Endothelial cell of umbilical vein (primary cell): ENCODE data around the gene AADACL4. TPM values are rescaled to one million over a fixed set of nuclear protein-coding genes. Genes with fewer than 3 reads are reported as not detected.

ENCODE experiments used
- BruUV-seq: library from RNA; stranded (reverse); fragments of 400-500 nt; replicated peaks from 2 replicates; lab custom pipeline; 2021; lab: Mats Ljungman, UMichigan
- CTCF ChIA-PET: fragments of 300-600, 350-600 bp; sonication (Branson Sonifier 250); formaldehyde crosslinking; loops from one replicate; lab custom pipeline; 2021; ENCODE audit warnings: antibody characterized with exemption, inconsistent platforms; lab: Charles Lee
- POLR2A ChIA-PET: fragments of 300-600, 350-600 bp; sonication (Branson Sonifier 250); formaldehyde crosslinking; loops from one replicate; lab custom pipeline; 2021; ENCODE audit warnings: antibody characterized with exemption, inconsistent platforms; lab: Charles Lee
- DNase-seq: peaks from one replicate; pipeline ENCODE4 v3.0.0-alpha.2; 2011; ENCODE audit warnings: low read depth, low spot score
- FAIRE-seq: peaks from 2 replicates; lab custom pipeline; 2011; peaks lifted over from hg19 to GRCh38; lab: Jason Lieb, UNC
- H2AFZ ChIP-seq: 2 replicates; pipeline ENCODE4 v1.6.0; 2012; ENCODE audit warnings: low read depth, low read length, control low read depth, inconsistent platforms
- H3K27ac ChIP-seq: 2 replicates; pipeline ENCODE4 v1.5.1; 2011; ENCODE audit warnings: low read depth, mild to moderate bottlenecking, control low read depth, low read length, moderate library complexity; ENCODE audit not compliant: insufficient read depth
- H3K27me3 ChIP-seq, 2 experiments: 2 replicates each; pipeline versions ENCODE4 v1.6.0 to v1.6.1; 2011; ENCODE audit warnings: low read length in 2 of 2, mixed read lengths in 1 of 2; ENCODE audit not compliant: control insufficient read depth in 2 of 2, insufficient read depth in 2 of 2
- H3K36me3 ChIP-seq, 2 experiments: 2 replicates in 1 of 2; 3 replicates in 1 of 2; pipeline ENCODE4 v1.5.1; 2011; ENCODE audit warnings: low read length in 2 of 2, mild to moderate bottlenecking in 1 of 2, moderate library complexity in 1 of 2; ENCODE audit not compliant: control insufficient read depth in 2 of 2, insufficient read depth in 2 of 2; ENCODE audit errors: extremely low read depth in 1 of 2
- H3K4me1 ChIP-seq: 3 replicates; pipeline ENCODE4 v1.5.1; 2011; ENCODE audit warnings: mild to moderate bottlenecking, low read length; ENCODE audit not compliant: control insufficient read depth, insufficient read depth; ENCODE audit errors: extremely low read depth
- H3K4me2 ChIP-seq: 2 replicates; pipeline ENCODE4 v1.6.1; 2011; ENCODE audit warnings: low read length, control low read depth, mixed read lengths; ENCODE audit not compliant: insufficient read depth
- H3K4me3 ChIP-seq, 3 experiments: fragments of 200-600 bp in 1 of 3; sonication (generic), shearing (Covaris generic) in 1 of 3; replicated peaks in 1 of 3; 2 replicates each; pipeline ENCODE4 v1.5.1; 2011 to 2016; ENCODE audit warnings: control low read depth in 3 of 3, low read length in 3 of 3, mild to moderate bottlenecking in 2 of 3, inconsistent platforms in 1 of 3, low read depth in 1 of 3, moderate library complexity in 1 of 3; ENCODE audit not compliant: insufficient read depth in 1 of 3
- H3K79me2 ChIP-seq: 2 replicates; pipeline ENCODE4 v1.6.0; 2012; ENCODE audit warnings: low read length, inconsistent platforms; ENCODE audit not compliant: control insufficient read depth, insufficient read depth
- H3K9ac ChIP-seq: replicated peaks from 2 replicates; pipeline ENCODE3; 2011; ENCODE audit warnings: low read length, control low read depth; ENCODE audit not compliant: insufficient read depth; ENCODE audit errors: extremely low read depth
- H3K9me1 ChIP-seq: replicated peaks from 3 replicates; pipeline ENCODE4 v1.6.0; 2011; ENCODE audit warnings: mild to moderate bottlenecking, low read length; ENCODE audit not compliant: control insufficient read depth, insufficient read depth; ENCODE audit errors: extremely low read depth
- H3K9me3 ChIP-seq: replicated peaks from 2 replicates; pipeline ENCODE4 v1.5.1; 2012; ENCODE audit warnings: low read length, inconsistent platforms; ENCODE audit not compliant: control insufficient read depth, insufficient read depth
- H4K20me1 ChIP-seq: replicated peaks from 2 replicates; pipeline ENCODE3; 2011; ENCODE audit warnings: mild to moderate bottlenecking, low read length; ENCODE audit not compliant: control insufficient read depth, insufficient read depth; ENCODE audit errors: extremely low read depth
- CTCF ChIP-seq, 2 donors: IDR thresholded peaks; 1 replicate in 1 of 2; 2 replicates in 1 of 2; pipeline ENCODE4 v1.5.1; 2011; ENCODE audit warnings: low read length in 2 of 2, mild to moderate bottlenecking in 2 of 2, moderate library complexity in 2 of 2, control low read depth in 1 of 2, inconsistent platforms in 1 of 2, low read depth in 1 of 2; ENCODE audit not compliant: insufficient read depth in 1 of 2; ENCODE audit errors: extremely low read depth in 1 of 2
- EZH2 ChIP-seq: IDR thresholded peaks from 2 replicates; pipeline ENCODE4 v1.6.1; 2012; ENCODE audit warnings: borderline replicate concordance, low read depth, mild to moderate bottlenecking, moderate library complexity, low read length, inconsistent platforms; ENCODE audit not compliant: severe bottlenecking
- FOS ChIP-seq: IDR thresholded peaks from 2 replicates; pipeline ENCODE4 v1.6.1; 2011; ENCODE audit warnings: mild to moderate bottlenecking, low read length, moderate library complexity, borderline replicate concordance; ENCODE audit not compliant: insufficient read depth
- GATA2 ChIP-seq: IDR thresholded peaks from 2 replicates; pipeline ENCODE4 v1.7.0; 2011; ENCODE audit warnings: low read depth, mild to moderate bottlenecking, moderate library complexity, mixed read lengths, low read length; ENCODE audit not compliant: insufficient read length, insufficient read depth
- JUN ChIP-seq: IDR thresholded peaks from 2 replicates; pipeline ENCODE4 v1.6.1; 2011; ENCODE audit warnings: borderline replicate concordance, low read depth; ENCODE audit not compliant: insufficient read length, insufficient read depth
- MAX ChIP-seq: IDR thresholded peaks from 2 replicates; pipeline ENCODE4 v1.6.1; 2011; ENCODE audit not compliant: insufficient read depth, insufficient read length
- MYC ChIP-seq: IDR thresholded peaks from one replicate; pipeline ENCODE4 v1.6.1; 2011; ENCODE audit warnings: mild to moderate bottlenecking, low read depth, low read length
- POLR2A ChIP-seq: IDR thresholded peaks from 2 replicates; pipeline ENCODE4 v1.6.1; 2012; ENCODE audit warnings: low read depth, mild to moderate bottlenecking, control low read depth, low read length
- POLR2AphosphoS5 ChIP-seq: IDR thresholded peaks from 2 replicates; pipeline ENCODE4 v1.6.1; 2012; ENCODE audit warnings: low read depth, mild to moderate bottlenecking, control low read depth, low read length, moderate library complexity; ENCODE audit not compliant: insufficient read depth
- dilution Hi-C: fragments of 300-500 bp; cut with MboI; formaldehyde crosslinking; loops from one replicate; pipeline ENCODE4 v1.15.0; 2019; ENCODE audit warnings: low sequenced_read_pairs; ENCODE audit not compliant: extremely low pct_ligation_motif_present
- intact Hi-C: fragments of 100-400 bp; cut with micrococcal nuclease; formaldehyde crosslinking; loops from one replicate; pipeline ENCODE4 v1.10.0; 2022
- polyA plus RNA-seq, 4 experiments: library from polyadenylated mRNA; depleted of rRNA in 3 of 4; stranded (reverse) in 3 of 4; unstranded in 1 of 4; fragments of >200 nt; gene quantifications; 2 replicates each; pipeline versions ENCODE4 v1.2.1 to v1.2.3, GENCODE V29; 2011 to 2012; ENCODE audit warnings: missing spikeins in 1 of 4
- total RNA-seq: library from RNA; stranded (reverse); gene quantifications from 2 replicates; pipeline ENCODE4 v1.2.3, GENCODE V29; 2021

AADACL4 gene
- total and polyA plus RNA-seq, 2 donors (not counting 3 experiments of a cell fraction or from before 2014, with no cell fraction given): not detected

- POLR2A ChIA-PET: no interaction called here
- dilution Hi-C loops (no loop called here), intact Hi-C loops (no loop called here)
- Histone ChIP-seq H3K4me3 (no peak overlapping the region), H3K9ac (no peak overlapping the region), H3K4me1 (no peaks in the 10 kb centered on the region), H3K36me3 (no peaks in the 10 kb centered on the region), H3K27me3 (no peaks in the 10 kb centered on the region), H4K20me1 (no peaks in the 10 kb centered on the region), H2AFZ (no peak overlapping the region), H3K9me1 (no peaks in the 10 kb centered on the region), H3K79me2 (no peaks in the 10 kb centered on the region), H3K27ac (no peak overlapping the region), H3K9me3 (no peaks in the 10 kb centered on the region), H3K4me2 (no peak overlapping the region)
- FAIRE-seq (no peak), DNase-seq (no peak)
- TF ChIP-seq JUN: no peak
- no peak for TF ChIP-seq EZH2
- no peak for TF ChIP-seq POLR2AphosphoS5
- no peak for TF ChIP-seq FOS
- TF ChIP-seq MAX: no peak
- TF ChIP-seq GATA2: no peak
- TF ChIP-seq POLR2A: no peak
- TF ChIP-seq CTCF (IDR thresholded peaks at IDR 0.05; ENCODE audit: extremely low read depth in 1 of 2, insufficient read depth in 1 of 2, low read depth in 1 of 2, low read length in 2 of 2): no peak
- TF ChIP-seq MYC: no peak
- CTCF ChIA-PET: no interaction called here
- no TSS peak for BruUV-seq
Measured at GRCh38 chr1:12703821-12704451, 60.1 kb downstream of the AADACL4 start.
